K562 (cell line): ENCODE measurements around the gene CCDC181. TPM values are rescaled to one million over a fixed set of nuclear protein-coding genes. Genes with fewer than 3 reads are reported as not detected.

Experiments
- CEBPZ ChIP-seq: fragments of 150-350 bp; IDR thresholded peaks from 2 replicates; pipeline ENCODE4 v1.6.1; 2014; ENCODE audit warnings: low read depth, mild to moderate bottlenecking, low read length, borderline replicate concordance
- CHD4 ChIP-seq: fragments of 200-600 bp; sonication (generic); IDR thresholded peaks from 3 replicates; pipeline ENCODE4 v1.6.1; 2012; ENCODE audit warnings: low read depth, mild to moderate bottlenecking, mixed read lengths, low read length, inconsistent platforms; ENCODE audit not compliant: insufficient read depth, insufficient replicate concordance, poor library complexity, severe bottlenecking
- CLOCK ChIP-seq: fragments of 250-450 bp; sonication (Bioruptor Pico); IDR thresholded peaks from 2 replicates; pipeline ENCODE4 v1.4.0; 2020; ENCODE audit warnings: mild to moderate bottlenecking, moderate library complexity, borderline replicate concordance
- E2F1 ChIP-seq: sonication (generic); formaldehyde crosslinking; IDR thresholded peaks from 2 replicates; pipeline ENCODE4 v1.8.1; 2023; ENCODE audit warnings: mild to moderate bottlenecking, missing genetic modification reagents, moderate library complexity
- NFATC3 ChIP-seq: fragments of 450-650 bp; IDR thresholded peaks from 2 replicates; pipeline ENCODE4 v1.6.1; 2017; ENCODE audit warnings: mild to moderate bottlenecking
- PHTF2 ChIP-seq: fragments of 250-450 bp; sonication (Bioruptor Pico); IDR thresholded peaks from 2 replicates; pipeline ENCODE4 v1.5.0; 2021; ENCODE audit warnings: mild to moderate bottlenecking
- SAFB ChIP-seq: fragments of 200-400 bp; formaldehyde crosslinking; IDR thresholded peaks from 2 replicates; pipeline ENCODE4 v1.6.1; 2017; ENCODE audit warnings: low read depth, low read length, borderline replicate concordance
- SIRT6 ChIP-seq: IDR thresholded peaks from one replicate; pipeline ENCODE4 v1.6.1; 2012; ENCODE audit warnings: low read depth, mild to moderate bottlenecking, control low read depth, inconsistent platforms, low read length, moderate library complexity
- SMARCA5 ChIP-seq: fragments of 450-650 bp; IDR thresholded peaks from 2 replicates; pipeline ENCODE4 v1.6.1; 2016
- SNRNP70 ChIP-seq: fragments of 200-400 bp; formaldehyde crosslinking; optimal IDR thresholded peaks from 2 replicates; pipeline ENCODE3; 2017; ENCODE audit warnings: low read depth, low read length
- TBP ChIP-seq: optimal IDR thresholded peaks from 2 replicates; pipeline ENCODE3; 2011; ENCODE audit warnings: low read depth, low read length, improper control_type of control experiment
- VEZF1 ChIP-seq: fragments of 200-800 bp; sonication (Bioruptor generic); IDR thresholded peaks from 2 replicates; pipeline ENCODE4 v1.6.1; 2017; ENCODE audit warnings: missing genetic modification characterization, missing compliant biosample characterization
- ZBED1 ChIP-seq: IDR thresholded peaks from 2 replicates; pipeline ENCODE4 v1.6.1; 2014
- ZBTB5 ChIP-seq: fragments of 450-650 bp; IDR thresholded peaks from 2 replicates; pipeline ENCODE4 v1.6.1; 2017; ENCODE audit warnings: antibody characterized with exemption
- ZKSCAN1 ChIP-seq: fragments of 150-350 bp; IDR thresholded peaks from 2 replicates; pipeline ENCODE4 v1.6.1; 2016; ENCODE audit warnings: low read depth, low read length
- ZNF140 ChIP-seq: fragments of 250-450 bp; sonication (Bioruptor Pico); IDR thresholded peaks from 2 replicates; pipeline ENCODE4 v1.8.0; 2021; ENCODE audit warnings: moderate library complexity, mild to moderate bottlenecking, inconsistent platforms
- polyA plus RNA-seq, 8 experiments: library from polyadenylated mRNA; depleted of rRNA in 4 of 8; stranded (reverse) in 5 of 8; unstranded in 3 of 8; fragments of >200 nt; fragmentation: Nextera tagmentation in 2 of 8; fragmentation: Illumina TruSeq in 1 of 8; extraction: Ambion mirVana in 2 of 8; extraction: Trizol in 1 of 8; gene quantifications; 2 replicates each; pipeline versions ENCODE4 v1.2.1 to v1.2.3, GENCODE V29; 2011 to 2014; ENCODE audit warnings: inconsistent platforms in 1 of 8, missing spikeins in 1 of 8
- total RNA-seq, 7 experiments: library from RNA; depleted of rRNA in 6 of 7; stranded (reverse); fragments of >200 nt in 6 of 7; fragmentation: Illumina TruSeq in 2 of 7; extraction: Trizol in 2 of 7; gene quantifications; 2 replicates each; pipeline versions ENCODE4 v1.2.1 to v1.2.3, GENCODE V29; 2011 to 2021; ENCODE audit warnings: low replicate concordance in 1 of 7

The CCDC181 gene
- total and polyA plus RNA-seq, 9 of the 15 experiments (the other 6 are each of a cell fraction or from before 2014, with no cell fraction given): 0.04 to 0.14 TPM; not detected in 7

GRCh38 chr1:169367686-169368405 is 59.4 kb downstream of the CCDC181 start, which contains the start of the genes BLZF1 and NME7 (continued):
- TF ChIP-seq CHD4: no peak
- no peak for TF ChIP-seq SAFB
- no peak for TF ChIP-seq ZBED1
- no peak for TF ChIP-seq ZNF140 (CRISPR knock-in tag)
- TF ChIP-seq CEBPZ: no peak
- no peak for TF ChIP-seq E2F1
- TF ChIP-seq ZBTB5: no peak
- peak; percentile 65 for TF ChIP-seq VEZF1
- no peak for TF ChIP-seq TBP
- TF ChIP-seq PHTF2 (CRISPR knock-in tag): no peak
- no peak for TF ChIP-seq SNRNP70
- TF ChIP-seq SMARCA5: no peak
- TF ChIP-seq SIRT6: no peak
- no peak for TF ChIP-seq CLOCK
- TF ChIP-seq ZKSCAN1: no peak
- peak; percentile 82; the same call in 1 of the 2 replicates for TF ChIP-seq NFATC3
